HL-60 (cell line): Measurements from ENCODE around the gene RAB36.

Experiments used
- CTCF ChIP-seq: IDR thresholded peaks from one replicate; pipeline ENCODE4 v1.5.1; 2011; ENCODE audit warnings: low read length, control low read depth, inconsistent platforms; ENCODE audit not compliant: insufficient read depth
- POLR2AphosphoS5 ChIP-seq: IDR thresholded peaks from 2 replicates; pipeline ENCODE4 v1.6.1; 2012; ENCODE audit warnings: low read depth
- REST ChIP-seq: IDR thresholded peaks from 2 replicates; pipeline ENCODE4 v1.6.1; 2012; ENCODE audit warnings: low read depth; ENCODE audit not compliant: insufficient replicate concordance

GRCh38 chr22:23137468-23137867, 7.8 kb upstream of the RAB36 start:
- TF ChIP-seq CTCF (no peak), POLR2AphosphoS5 (no peak), REST (no peak)
